GOT3 (cell line): ENCODE results near the gene TNIK.

Experiments used
- DNase-seq: peaks from one replicate; lab custom pipeline; 2025; ENCODE audit warnings: mixed read lengths; lab: John Stamatoyannopoulos, UW

TNIK gene

GRCh38 chr3:171416666-171417065 lies 43.5 kb downstream of the TNIK start:
- DNase-seq = no peak

GRCh38 chr3:171416061-171416460 lies 44.1 kb downstream of the TNIK start:
- no peak for DNase-seq

- DNase-seq = no peak
Observed at GRCh38 chr3:171415070-171415469, 45.1 kb downstream of the TNIK start.

GRCh38 chr3:171412473-171412872 lies 47.7 kb downstream of the TNIK start:
- DNase-seq = no peak

- no peak for DNase-seq
Observed at GRCh38 chr3:171412054-171412453, 48.2 kb downstream of the TNIK start.

- no peak for DNase-seq
Observed at GRCh38 chr3:171410186-171410585, 50.0 kb downstream of the TNIK start.

GRCh38 chr3:171407759-171408158 lies 52.4 kb downstream of the TNIK start:
- no peak for DNase-seq

DNA sequence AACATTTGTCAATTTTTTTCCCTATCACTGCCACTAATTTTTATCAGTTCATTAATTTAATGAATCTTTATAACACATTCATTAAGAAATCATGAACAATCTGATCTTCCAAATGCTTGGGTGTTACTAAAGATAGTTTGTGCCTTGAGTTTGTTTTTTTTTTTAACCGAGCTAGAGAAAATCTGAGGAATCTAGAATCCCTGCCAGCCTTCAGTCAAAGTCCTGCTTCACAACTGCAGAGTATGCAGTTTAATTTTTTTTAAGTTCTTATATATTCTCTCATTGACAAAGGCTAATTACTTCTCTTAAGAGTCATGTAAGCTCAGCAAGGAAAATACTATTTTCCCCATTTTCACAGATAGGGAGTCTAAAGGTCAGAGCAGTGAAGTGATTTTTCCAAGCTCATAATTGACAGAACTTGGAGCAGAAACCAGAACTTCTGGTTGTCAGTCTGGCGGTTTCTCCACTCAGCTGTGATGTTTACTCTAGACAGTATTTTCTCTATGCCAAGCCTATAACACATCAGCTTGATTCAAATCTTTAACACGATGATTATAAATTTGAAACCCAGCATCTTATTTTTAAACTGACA lies 55.7 kb downstream of the TNIK start:
- no peak for DNase-seq

DNA sequence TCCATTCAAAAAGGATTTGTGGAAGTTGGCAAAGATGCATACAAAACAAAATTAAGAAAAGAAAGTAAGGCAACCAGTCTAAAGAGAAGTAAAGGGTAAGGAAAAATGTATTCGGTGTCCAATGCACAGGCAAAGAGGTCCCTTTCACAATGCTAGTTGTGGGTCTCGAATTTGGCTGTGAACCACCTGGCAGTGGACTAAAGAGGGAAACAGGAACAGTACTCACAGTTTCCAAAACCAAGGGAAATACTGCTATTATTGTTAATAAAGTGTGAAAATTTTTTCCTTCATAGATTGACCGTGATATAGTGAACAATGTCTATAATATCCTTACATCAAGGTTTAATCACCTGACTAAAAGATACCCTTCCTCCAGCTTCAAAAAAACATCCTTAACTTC lies 57.9 kb downstream of the TNIK start:
- DNase-seq = no peak

GRCh38 chr3:171401432-171401831 lies 58.8 kb downstream of the TNIK start:
- no peak for DNase-seq

DNA sequence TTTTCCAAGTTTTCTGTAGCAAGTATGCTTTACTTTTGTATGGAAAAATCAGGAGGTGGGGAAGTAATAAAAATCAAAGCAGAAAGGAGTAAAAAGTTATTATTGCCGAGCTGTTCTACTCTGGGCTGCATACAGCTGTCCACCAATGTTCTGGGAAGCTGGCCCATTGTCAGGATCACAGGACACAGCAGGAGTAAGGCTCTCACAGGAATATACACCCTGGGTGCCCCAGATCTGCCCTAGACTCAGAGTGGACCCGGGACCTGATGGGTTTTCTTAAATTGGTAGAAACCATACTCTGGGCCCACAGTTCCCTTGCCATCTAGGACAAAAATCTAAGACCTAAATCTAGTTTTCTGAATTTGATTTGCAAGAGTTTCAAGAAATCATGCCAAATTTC lies 60.4 kb downstream of the TNIK start:
- no peak for DNase-seq

GRCh38 chr3:171398343-171398742 lies 61.9 kb downstream of the TNIK start:
- DNase-seq = no peak

DNA sequence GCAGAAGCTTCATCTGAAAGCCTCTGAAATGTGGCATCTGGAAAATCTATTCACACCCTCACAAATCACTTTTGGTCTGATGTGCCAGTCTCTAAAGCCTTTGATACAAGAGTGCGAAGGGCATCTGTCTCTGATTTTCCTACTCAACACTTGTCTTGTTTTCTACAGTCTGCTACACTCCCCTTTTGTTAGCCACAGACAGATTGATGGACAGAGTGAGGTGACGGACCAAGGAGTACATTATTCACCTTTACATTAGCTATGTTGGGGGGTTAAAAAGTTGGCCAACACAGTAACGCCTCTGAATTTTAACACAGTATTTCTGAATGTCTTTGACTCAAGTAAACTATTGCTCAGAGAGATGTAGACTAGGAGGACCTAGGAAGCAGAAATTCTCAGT lies 63.1 kb downstream of the TNIK start:
- no peak for DNase-seq

DNA sequence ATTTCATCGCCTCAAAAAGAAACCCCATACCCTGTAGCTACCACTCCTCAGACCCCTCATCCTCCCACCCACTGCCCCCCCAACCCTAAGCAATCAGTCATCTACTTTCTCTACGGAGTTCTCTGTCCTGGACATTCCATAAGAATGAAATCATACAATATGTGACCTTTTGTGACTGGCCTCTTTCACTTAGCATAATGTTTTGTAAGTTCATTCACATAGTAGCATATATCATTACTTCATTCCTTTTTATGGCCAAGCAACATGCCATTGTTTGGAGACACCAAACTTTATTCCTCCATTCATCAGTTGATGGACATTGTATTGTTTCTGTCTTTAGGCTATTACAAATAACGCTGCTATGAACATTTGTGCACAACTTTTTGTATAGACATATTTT lies 64.2 kb downstream of the TNIK start:
- no peak for DNase-seq

- DNase-seq = no peak
Observed at GRCh38 chr3:171393032-171393744, 67.0 kb downstream of the TNIK start.

- no peak for DNase-seq
Observed at GRCh38 chr3:171391432-171391831, 68.8 kb downstream of the TNIK start.

DNA sequence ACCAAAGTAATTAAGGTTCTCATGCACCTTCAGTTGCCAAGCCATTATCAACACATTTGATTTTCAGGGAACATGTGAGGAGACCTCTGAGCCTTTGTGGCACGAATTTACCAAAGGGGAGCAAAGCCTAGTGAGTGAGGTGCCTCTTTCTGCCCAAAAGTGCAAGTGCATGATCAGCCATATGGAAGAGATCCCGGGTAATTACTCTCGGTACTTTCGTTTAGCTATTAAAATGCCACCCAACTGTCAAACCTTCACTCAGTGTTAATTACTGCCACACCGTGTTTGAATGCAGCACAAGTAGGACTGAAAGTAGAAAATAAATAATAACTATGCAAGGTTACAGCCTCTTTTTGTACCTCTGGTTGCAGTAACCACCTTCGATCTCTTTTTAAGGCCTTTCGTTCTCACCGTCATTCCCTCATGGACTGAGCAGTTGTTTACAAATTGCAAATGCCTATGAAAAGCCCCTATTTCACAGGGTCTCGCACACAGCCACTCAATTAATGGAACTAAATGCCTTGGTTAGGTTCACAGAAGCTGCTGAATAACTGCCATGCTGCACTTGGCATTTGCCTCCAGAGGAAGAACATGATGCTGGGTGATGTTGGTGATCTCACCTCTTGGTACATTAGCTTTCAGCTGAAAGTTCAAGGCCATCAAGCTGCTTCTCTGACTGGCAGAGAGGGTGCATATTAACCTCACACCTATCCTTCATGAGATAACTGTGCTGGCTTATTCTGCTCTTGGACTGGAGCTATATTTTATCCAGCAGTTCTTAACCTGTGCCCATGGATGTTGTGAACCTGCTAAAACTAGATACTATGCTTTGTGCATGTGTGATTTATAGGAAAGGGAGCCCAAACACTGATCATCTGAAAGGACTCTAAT lies 69.9 kb downstream of the TNIK start:
- no peak for DNase-seq

GRCh38 chr3:171389491-171389890 lies 70.7 kb downstream of the TNIK start:
- no peak for DNase-seq

DNA sequence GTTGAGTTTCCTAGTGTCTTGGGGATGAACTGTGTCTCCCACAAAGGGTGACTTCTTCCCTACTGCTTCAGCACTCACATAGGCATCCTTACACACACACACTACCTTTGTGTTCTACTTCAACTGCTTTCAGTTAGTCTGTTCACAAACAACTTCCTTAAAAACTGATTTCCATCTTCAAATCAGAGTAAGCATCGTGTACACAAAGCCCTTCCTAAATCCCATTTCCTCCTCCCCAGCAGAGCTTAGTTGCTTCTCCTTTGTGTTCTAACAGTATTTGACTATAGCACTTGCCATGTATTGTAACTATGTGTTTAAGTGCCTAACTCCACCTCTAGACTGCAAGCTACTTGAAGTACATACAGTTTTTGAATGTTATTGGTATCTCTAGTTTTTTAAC lies 71.7 kb downstream of the TNIK start:
- no peak for DNase-seq

- no peak for DNase-seq
Observed at GRCh38 chr3:171387062-171387461, 73.1 kb downstream of the TNIK start.

DNA sequence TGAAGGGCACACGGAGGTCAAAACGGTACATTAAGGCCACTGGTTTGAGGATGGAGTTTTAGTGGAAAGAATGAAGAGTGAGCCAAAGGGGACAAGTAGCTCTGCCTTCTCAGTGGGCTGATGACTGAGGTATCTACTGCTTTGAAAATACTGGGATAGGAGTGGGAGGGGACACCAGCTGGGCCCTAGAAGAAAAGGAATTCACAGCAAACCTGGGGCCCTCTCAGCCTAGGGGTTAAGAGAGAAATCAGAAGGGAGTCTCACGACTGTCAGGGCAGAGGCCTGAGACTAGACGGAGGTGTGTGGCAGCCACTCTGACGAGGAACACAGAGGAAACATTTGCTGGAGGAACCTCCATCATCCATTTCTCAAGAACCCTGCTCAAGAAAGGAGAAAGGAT lies 75.1 kb downstream of the TNIK start:
- no peak for DNase-seq

GRCh38 chr3:171384101-171384891 lies 75.9 kb downstream of the TNIK start:
- no peak for DNase-seq
